ENCODE results near the gene FRMD4A. TPM values are rescaled to one million over a fixed set of nuclear protein-coding genes. Genes with fewer than 3 reads are reported as not detected.
"Not testable (repeated sequence)": the region's sequence is repeated elsewhere in the genome, so short reads cannot be mapped to it uniquely, and the experiment has no call there.

Gene FRMD4A
- total RNA-seq, 1 experiment from 2014 or later: 7.0 TPM

DNA sequence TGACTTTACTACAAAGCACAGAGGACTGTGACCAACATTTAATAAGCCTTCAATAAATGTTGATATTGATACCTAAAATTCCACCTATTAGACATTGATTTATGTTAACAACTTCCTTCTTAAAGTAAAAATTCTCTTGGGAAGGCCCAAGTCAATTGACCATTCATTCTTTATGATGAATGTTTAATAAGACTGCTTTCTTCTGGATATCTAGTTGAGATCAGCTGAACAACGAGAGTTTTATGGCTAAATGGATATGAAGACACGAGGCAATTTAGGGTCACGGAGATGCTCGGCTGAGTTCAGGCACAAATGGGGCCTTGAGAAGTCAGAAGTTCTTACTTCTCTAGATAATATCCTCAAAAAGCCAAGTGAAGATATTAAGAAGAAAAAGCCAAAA lies 258.8 kb downstream of the FRMD4A start:
- TF ChIP-seq, protein P1, sequence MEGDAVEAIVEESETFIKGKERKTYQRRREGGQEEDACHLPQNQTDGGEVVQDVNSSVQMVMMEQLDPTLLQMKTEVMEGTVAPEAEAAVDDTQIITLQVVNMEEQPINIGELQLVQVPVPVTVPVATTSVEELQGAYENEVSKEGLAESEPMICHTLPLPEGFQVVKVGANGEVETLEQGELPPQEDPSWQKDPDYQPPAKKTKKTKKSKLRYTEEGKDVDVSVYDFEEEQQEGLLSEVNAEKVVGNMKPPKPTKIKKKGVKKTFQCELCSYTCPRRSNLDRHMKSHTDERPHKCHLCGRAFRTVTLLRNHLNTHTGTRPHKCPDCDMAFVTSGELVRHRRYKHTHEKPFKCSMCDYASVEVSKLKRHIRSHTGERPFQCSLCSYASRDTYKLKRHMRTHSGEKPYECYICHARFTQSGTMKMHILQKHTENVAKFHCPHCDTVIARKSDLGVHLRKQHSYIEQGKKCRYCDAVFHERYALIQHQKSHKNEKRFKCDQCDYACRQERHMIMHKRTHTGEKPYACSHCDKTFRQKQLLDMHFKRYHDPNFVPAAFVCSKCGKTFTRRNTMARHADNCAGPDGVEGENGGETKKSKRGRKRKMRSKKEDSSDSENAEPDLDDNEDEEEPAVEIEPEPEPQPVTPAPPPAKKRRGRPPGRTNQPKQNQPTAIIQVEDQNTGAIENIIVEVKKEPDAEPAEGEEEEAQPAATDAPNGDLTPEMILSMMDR (IDR thresholded peaks at IDR 0.05; ENCODE audit: unreplicated experiment): no peak
- no TSS peak for BruUV-seq (replicated peaks)
- Mint-ChIP-seq H3K4me1 (ENCODE audit: low read depth, unreplicated experiment) (peaks cover 18% of the 10 kb centered on the region), H3K36me3 (ENCODE audit: insufficient read depth, unreplicated experiment) (peaks cover 6% of the 10 kb centered on the region), H3K9me3 (ENCODE audit: low read depth, unreplicated experiment) (no peaks in the 10 kb centered on the region), H3K27ac (ENCODE audit: unreplicated experiment) (no peak overlapping the region), H3K4me3 (ENCODE audit: low read depth, unreplicated experiment) (no peak overlapping the region), H3K27me3 (ENCODE audit: unreplicated experiment) (peaks cover 16% of the 10 kb centered on the region)
- DNase-seq: no peak
- CTCF ChIA-PET: no interaction called here
- intact Hi-C loops (cut with micrococcal nuclease; ENCODE audit: unreplicated experiment): no loop called here

DNA sequence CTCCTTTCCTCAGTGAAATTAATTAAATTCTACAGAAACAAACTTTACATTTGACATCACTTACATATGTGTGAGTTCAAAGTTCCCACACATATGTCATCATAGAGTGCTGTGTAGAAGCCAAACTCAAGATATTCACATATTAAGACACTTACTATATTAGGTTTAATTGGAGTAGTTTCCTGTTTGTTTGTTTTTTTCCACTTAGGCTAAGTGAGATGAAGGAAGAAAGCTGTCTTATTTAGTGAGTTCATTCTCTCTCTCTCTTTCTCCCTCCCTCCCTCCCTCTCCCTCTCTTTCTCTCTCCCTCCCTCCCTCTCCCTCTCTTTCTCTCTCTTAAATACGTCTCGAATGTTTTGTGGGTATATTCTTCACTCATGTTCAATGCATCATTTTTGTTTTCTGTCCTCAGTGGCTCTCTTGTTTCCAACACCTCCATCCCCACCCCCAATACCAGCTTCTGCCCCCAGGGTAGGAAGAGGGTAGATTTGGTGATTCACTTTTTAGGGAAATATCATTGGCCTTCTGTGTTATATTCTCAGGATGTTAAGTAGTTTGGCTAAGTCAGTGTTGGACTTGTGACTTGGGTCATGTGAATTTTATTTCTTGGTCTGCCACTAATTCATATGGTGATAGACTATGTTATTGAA lies 262.0 kb downstream of the FRMD4A start:
- peaks cover 40% of the 10 kb centered on the region for H3K27me3 Mint-ChIP-seq (ENCODE audit: unreplicated experiment)
- H3K27ac Mint-ChIP-seq (ENCODE audit: unreplicated experiment): no peak overlapping the region
- H3K4me1 Mint-ChIP-seq (ENCODE audit: low read depth, unreplicated experiment): peaks cover 5% of the 10 kb centered on the region
- TF ChIP-seq, protein P1 (IDR thresholded peaks at IDR 0.05; ENCODE audit: unreplicated experiment): no peak
- no peak overlapping the region for H3K4me3 Mint-ChIP-seq (ENCODE audit: low read depth, unreplicated experiment)
- CTCF ChIA-PET: interaction anchor here (0.6 kb wide), 1 partner anchor 372 kb away, joined by 3 read pairs; no protein-coding TSS in a partner anchor
- H3K36me3 Mint-ChIP-seq (ENCODE audit: insufficient read depth, unreplicated experiment): no peaks in the 10 kb centered on the region
- BruUV-seq (replicated peaks): no TSS peak
- DNase-seq: no peak
- intact Hi-C loops (cut with micrococcal nuclease; ENCODE audit: unreplicated experiment): no loop called here
- H3K9me3 Mint-ChIP-seq (ENCODE audit: low read depth, unreplicated experiment): peaks cover 5% of the 10 kb centered on the region

DNA sequence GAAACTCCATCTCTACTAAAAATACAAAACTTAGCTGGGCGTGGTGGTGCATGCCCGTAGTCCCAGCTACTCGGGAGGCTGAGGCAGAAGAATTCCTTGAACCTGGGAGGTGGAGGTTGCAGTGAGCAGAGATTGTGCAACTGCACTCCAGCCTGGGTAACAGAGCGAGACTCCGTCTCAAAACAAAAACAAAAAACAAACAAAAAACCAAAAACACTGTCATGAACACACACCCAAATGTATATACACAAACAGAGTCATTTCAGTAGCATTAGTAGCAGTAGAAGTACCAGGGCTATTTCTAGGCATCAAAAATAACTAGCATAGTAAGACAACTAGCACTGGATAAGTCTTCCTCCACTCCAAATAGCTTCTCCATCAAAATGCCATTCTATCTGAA lies 263.1 kb downstream of the FRMD4A start:
- BruUV-seq (replicated peaks); intact Hi-C loops (cut with micrococcal nuclease; ENCODE audit: unreplicated experiment); H3K4me1 Mint-ChIP-seq (ENCODE audit: low read depth, unreplicated experiment); DNase-seq; H3K27ac Mint-ChIP-seq (ENCODE audit: unreplicated experiment); H3K4me3 Mint-ChIP-seq (ENCODE audit: low read depth, unreplicated experiment); H3K36me3 Mint-ChIP-seq (ENCODE audit: insufficient read depth, unreplicated experiment); H3K9me3 Mint-ChIP-seq (ENCODE audit: low read depth, unreplicated experiment); CTCF ChIA-PET: not testable (repeated sequence)
- H3K27me3 Mint-ChIP-seq (ENCODE audit: unreplicated experiment): peaks cover 51% of the 10 kb centered on the region

DNA sequence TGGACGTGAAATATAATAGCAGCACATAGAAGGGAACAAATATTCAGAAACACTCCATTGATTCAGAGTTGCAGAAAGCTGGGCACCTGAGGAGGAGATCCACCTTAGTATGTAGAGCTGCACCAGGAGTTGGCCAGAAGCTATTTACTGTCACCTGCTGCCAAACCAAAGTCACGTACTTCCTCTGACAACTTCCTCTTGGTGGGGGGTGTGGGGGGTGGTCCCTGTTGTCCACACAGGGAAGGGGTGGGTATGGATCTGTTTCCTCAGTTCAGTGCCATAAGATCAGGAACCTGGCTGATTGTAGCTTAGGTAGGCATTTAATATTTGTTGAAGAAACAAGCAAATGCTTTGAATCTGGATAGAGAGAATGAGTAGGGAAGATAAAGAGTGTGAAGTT lies 264.6 kb downstream of the FRMD4A start:
- Mint-ChIP-seq H3K27ac (ENCODE audit: unreplicated experiment) (no peak overlapping the region), H3K36me3 (ENCODE audit: insufficient read depth, unreplicated experiment) (no peaks in the 10 kb centered on the region), H3K4me3 (ENCODE audit: low read depth, unreplicated experiment) (no peak overlapping the region), H3K9me3 (ENCODE audit: low read depth, unreplicated experiment) (peaks cover 5% of the 10 kb centered on the region), H3K27me3 (ENCODE audit: unreplicated experiment) (peaks cover 62% of the 10 kb centered on the region), H3K4me1 (ENCODE audit: low read depth, unreplicated experiment) (no peaks in the 10 kb centered on the region)
- TF ChIP-seq, protein P1 (IDR thresholded peaks at IDR 0.05; ENCODE audit: unreplicated experiment): no peak
- BruUV-seq (replicated peaks): no TSS peak
- no peak for DNase-seq
- CTCF ChIA-PET: no interaction called here
- intact Hi-C loops (cut with micrococcal nuclease; ENCODE audit: unreplicated experiment): no loop called here

DNA sequence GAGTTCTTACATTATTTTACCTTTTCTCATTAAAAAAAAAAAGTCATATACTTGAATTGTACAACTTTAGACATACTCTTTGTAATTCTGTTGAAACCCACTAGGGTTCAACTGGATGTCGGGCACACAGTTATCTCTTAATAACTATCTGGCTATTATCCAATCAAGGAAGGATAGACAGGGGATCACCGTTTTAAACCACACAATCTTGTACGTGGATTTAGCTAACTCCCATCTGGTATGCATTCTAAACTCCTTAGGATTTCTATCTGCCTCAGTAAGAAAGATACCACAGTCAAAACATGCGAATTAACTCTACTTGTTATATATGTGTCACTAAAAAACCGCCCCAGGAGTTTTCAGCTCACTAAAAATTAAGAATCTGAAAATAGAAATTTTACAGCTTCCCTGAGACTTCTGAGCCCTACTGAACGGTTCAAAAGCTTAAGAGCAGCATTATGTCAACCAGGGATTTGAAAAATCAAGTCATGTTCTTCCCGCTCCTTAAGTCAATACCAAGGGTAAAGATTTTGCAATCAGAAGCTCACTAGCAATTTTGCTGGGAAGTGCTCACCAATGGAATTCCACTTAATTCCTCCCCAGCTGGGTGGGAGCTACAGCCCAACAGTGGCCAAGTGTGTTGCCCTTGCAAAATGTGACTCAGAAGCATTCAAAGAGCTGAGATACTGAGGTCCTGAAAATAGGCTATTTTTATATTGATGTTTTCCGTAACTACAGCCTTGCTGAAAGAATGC lies 267.0 kb downstream of the FRMD4A start:
- intact Hi-C loops (cut with micrococcal nuclease; ENCODE audit: unreplicated experiment): no loop called here
- H3K9me3 Mint-ChIP-seq (ENCODE audit: low read depth, unreplicated experiment): peaks cover 5% of the 10 kb centered on the region
- no peak overlapping the region for H3K4me3 Mint-ChIP-seq (ENCODE audit: low read depth, unreplicated experiment)
- peaks cover 47% of the 10 kb centered on the region for H3K27me3 Mint-ChIP-seq (ENCODE audit: unreplicated experiment)
- BruUV-seq (replicated peaks): no TSS peak
- CTCF ChIA-PET: interaction anchor here (1.4 kb wide), 1 partner anchor 12 kb away, joined by 4 read pairs; no protein-coding TSS in a partner anchor
- DNase-seq: no peak
- no peak overlapping the region for H3K27ac Mint-ChIP-seq (ENCODE audit: unreplicated experiment)
- no peaks in the 10 kb centered on the region for H3K36me3 Mint-ChIP-seq (ENCODE audit: insufficient read depth, unreplicated experiment)
- TF ChIP-seq, protein P1 (IDR thresholded peaks at IDR 0.05; ENCODE audit: unreplicated experiment): no peak
- H3K4me1 Mint-ChIP-seq (ENCODE audit: low read depth, unreplicated experiment): no peaks in the 10 kb centered on the region
